SIG-M5 treated with dmso at 0.1 percent for 504 hours (cell line): ENCODE measurements around the gene CCL2.

Experiments used
- DNase-seq: peaks from one replicate; lab custom pipeline; 2025; ENCODE audit not compliant: unreplicated experiment; lab: John Stamatoyannopoulos, UW

Gene CCL2

DNA sequence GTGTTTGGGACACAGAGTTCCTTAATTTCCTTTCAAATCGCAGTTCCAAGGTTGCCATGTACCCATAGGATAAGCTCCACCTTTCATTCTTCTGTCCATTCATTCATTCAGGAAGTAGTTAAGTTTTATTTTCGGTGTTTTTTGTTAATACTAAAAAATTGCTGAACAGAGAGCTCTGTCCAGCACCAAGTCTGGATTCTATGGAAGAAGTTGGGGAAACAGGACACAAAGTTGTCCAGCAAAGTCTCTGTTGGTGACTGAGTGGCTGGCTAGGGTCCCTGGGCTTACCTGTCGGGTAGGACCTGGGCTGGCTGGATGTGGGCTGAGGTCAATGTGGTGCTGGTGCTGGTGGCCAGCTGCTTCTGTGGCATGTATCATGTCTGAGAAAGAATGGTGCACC, 17.6 kb upstream of the CCL2 start:
- no peak for DNase-seq

DNA sequence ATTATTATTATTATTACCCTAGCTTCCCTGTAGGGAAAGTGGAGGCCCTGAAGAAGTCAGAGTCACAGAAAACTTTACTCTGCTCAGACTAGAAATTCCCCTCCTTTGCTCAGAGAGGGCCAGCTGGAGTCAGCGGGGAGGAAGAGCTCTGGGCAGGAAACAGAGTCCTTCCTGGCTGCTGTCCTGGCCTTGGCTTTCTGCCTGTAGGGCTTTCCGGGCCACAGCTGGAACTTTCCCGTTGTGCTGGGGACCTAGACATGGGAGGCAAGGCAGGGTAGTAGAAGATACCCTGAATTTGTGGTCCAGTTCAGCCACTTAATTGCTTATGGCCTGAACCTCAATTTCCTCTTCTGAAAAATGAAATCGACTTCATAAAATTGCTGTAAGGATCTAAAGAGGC, 14.0 kb upstream of the CCL2 start:
- no peak for DNase-seq

DNA sequence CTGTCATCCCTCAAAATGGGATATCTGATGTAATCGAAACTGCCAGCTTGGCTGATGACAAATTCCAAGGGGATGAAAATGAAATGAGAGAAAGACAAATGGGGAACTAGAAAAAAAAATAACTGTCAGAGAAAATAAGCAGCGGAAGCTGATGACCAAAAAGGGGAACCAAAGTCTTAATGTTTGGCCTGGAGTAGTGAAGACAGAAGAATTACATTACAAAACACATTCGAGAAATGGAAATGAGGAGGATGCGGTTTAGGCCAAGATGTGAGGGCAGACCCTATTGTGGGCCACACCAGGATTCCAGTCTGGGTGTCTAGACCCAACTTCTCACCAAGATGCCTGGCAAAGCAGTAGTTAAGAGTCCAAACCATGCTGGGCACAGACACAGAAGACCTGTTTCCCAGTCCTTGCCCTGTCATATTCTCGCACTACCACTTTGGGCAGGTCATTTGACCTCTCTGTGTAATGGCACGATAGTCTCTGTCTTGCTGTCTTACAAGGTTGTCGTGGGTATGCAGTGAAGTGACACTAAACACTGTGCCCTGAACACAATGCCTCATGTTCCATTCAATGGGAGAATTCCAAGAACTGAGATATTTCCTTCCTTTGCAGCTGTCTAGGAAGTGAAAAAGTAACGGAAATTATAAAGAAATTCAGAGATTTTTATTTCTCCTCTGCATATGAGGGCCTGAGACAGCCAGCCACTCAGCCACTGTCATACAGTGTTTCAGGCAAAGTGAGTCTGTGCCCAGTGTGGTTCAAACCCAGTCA, 12.3 kb upstream of the CCL2 start:
- DNase-seq, result peak; percentile 93

DNA sequence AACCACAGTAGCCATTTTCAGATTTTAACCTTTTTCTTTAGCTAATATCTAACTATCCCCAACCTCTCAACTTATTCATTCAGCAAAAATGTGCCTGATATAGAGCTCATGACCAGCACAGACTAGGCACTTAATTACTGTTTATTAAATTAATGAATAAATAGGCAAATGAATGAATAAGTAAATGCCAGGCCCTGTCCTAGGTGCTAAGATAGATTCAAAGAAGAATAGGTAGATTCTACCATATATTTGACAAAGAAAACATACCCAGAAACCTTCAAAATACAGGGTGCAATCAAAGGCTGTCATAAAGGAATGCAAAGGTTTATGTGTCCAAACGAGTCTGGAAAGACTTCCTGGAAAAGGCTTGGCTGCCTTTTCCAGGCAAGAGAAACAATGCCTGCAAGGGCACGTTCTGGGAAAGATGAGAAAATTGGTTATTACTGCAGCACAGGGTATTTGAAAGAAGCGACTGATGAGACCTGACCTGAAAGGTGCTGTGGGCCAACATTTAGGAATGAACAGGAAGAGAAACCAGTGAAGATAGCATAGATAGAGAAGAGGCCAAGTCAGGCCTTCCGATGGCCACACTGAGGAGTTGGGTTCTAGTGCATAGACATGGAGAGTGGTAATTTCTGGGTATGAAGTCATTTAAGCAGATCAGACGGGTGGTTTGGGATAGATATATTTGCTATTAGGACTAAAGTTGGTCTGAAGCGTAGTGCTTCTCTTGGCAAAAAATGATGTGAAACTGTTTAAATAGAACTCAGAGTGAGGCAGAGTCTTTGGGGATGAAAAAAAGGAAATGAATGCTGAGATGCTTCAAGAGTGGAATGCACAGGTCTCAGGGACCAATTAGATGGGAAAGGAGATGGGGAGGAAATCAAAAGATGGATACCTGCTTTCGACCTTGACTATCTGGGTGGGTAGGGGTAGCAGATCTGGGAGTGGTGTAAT, 11.4 kb upstream of the CCL2 start:
- peak; percentile 31 for DNase-seq

DNA sequence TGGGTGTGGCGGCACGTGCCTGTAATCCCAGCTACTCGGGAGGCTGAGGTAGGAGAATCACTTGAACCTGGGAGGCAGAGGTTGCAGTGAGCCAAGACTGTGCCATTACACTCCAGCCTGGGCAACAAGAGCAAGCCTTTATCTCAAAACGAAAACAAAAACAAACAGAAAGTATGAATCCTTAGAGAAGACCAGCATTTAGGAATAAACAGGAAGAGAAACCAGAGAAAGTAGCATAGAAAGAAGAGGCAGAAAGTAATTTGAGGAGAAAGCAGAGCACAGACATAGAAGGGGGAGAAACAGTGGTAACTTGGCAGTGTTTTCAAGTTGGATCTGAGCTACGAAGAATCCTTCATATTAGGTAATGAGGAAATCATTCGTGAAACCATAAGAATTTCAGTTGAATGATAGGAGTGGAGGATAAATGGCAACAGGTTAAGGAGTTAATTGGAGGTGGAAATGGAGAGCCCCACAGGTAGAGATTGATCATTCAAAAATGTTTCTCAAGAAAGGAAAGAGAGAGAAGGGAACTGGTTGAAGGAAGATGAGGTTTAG, 9.7 kb upstream of the CCL2 start:
- DNase-seq, result no peak

DNA sequence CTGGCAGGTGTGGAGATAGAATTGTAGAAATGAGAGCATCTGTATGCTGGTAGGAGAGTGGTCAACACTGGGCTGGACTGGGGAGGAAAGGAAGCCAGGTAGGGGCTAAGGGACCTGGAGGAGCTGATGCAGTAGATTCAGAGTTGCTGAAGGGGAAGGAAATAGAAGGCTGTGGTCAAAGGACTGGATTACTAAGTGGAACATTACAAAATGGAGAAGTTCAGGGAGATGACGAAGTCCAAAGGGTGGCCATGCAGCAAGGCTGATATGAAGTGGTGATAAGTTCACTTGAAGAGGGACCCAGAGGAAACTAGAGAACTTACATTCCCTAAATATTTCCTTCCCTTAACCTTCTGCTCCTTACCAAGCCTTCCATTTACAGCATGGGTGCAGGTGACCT, 8.6 kb upstream of the CCL2 start:
- DNase-seq, result peak; percentile 82

DNA sequence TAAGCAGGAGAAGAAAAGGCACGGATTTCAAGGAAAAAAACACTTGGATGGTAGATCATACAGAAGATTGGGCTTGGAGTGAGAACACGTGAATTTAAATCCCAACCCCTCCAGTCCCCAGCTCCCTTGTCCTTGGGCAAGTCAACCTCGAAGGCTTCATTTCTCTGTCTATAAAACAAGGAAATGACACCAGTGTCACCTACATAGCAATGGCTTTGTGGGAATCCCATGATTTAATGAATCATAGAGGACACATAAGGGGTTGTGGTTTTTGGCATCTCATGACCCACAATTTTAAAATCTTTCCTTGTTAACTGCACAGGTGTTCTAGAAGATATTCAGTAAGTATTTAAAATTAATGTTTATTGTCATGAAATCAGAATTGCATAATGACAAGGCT, 8.2 kb upstream of the CCL2 start:
- DNase-seq, result no peak

DNA sequence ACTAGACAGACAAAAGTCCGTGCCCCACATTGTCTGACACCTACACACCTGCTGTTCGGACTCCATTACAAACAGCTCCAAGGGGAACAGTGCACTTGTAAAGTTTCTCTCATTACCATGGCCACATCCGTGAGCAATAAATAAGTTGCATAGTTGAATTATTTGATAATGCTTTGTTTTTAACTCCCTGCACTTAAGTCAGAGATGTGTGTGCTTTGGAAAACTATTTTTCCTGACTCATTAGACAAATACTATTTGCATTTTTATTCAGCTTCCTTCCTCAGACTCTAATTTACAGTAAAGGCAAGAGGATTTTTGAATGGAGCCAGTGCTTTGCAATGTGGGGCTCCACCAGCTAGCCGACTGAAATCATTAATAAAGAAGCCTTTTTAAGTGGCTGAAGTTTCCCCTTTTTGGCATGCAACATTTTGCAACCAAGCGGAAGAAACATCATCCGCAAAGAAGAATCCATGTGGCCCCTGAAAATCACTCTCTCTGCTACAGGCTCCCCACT, 6.5 kb upstream of the CCL2 start:
- DNase-seq, result peak; percentile 62

DNA sequence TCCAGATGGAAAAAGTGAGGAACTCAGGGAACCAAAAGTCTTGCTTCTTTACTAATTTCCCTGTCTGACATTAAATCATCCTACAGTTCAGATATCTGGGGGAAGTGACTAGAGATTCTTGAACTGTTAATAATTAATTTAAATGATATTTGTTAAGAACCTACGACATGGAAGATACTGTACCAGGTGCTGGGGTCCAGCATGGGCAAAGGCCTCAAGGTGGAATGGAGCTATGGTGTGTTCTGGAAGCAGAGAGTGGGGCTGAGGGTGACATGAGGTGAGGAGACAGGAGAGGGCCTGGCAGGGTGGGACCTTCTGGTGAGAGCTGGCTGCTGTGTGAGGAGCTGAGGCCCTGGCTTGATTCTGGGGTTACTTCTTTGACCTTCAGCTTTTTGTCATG, 6.0 kb upstream of the CCL2 start:
- no peak for DNase-seq

DNA sequence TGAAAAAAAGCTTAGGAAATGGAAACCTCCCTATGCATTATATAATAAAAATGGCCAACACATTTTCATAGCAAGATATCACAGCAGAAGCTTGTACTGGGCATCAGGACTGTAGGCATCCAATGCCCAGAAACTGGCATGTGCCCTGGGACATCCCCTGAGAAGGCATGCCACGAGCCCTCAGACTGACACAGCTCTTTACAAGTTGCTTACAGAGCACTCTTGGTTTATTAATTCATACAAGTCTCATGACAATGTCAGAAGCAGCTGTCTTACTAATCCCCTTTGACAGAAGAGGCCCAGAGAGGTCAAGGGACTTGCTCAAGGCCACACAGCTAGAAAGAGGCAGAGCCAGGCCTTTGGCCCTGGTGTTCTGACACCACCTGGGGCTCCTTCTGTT, 5.6 kb upstream of the CCL2 start:
- DNase-seq, result no peak

DNA sequence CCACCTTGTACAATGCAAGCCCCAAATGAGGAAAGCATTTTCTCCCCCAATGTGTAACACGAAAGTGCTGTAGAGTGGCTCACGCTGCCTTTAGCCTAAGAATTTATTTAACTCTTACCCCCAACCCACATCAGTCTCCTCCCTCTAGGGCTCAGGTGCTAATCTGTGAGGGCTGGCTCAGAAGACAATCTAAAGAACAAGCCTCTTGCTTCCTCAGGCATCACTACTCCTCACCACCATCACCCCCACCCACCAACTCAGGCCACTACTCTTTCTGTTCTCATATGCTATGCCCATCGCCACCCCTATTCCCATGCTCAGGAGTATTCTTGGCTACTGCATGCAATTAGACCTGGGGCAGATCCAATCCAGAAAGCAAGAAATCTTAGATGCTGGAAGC, 3.9 kb upstream of the CCL2 start:
- DNase-seq, result no peak

DNA sequence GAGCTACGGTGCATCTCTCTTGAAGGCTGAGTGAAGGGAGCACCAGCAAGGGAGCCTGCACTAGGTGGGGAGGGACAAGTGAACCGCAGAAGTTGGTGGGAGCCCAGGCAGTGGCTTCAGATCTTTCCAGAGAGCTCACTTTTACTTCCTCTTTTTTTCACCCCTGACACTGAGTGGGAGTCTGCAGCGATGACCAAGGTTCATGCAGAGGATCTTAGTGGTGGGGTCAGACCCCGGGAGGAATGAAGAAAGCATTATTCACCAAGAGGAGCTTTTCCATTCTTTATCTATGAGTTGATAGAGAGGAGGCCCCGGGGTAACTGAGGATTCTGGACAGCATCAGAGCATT, 3.0 kb upstream of the CCL2 start:
- DNase-seq, result peak; percentile 67

DNA sequence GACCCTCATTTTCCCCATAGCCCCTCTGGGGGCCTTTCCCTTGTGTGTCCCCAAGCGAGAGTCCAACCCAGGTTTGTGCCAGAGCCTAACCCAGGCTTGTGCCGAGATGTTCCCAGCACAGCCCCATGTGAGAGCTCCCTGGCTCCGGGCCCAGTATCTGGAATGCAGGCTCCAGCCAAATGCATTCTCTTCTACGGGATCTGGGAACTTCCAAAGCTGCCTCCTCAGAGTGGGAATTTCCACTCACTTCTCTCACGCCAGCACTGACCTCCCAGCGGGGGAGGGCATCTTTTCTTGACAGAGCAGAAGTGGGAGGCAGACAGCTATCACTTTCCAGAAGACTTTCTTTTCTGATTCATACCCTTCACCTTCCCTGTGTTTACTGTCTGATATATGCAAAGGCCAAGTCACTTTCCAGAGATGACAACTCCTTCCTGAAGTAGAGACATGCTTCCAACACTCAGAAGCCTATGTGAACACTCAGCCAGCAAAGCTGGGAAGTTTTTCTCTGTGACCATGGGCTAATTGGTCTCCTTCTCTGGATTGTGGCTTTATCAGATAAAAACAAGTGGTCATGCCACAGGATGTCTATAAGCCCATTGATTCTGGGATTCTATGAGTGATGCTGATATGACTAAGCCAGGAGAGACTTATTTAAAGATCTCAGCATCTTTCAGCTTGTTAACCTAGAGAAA, 2.5 kb upstream of the CCL2 start:
- no peak for DNase-seq

DNA sequence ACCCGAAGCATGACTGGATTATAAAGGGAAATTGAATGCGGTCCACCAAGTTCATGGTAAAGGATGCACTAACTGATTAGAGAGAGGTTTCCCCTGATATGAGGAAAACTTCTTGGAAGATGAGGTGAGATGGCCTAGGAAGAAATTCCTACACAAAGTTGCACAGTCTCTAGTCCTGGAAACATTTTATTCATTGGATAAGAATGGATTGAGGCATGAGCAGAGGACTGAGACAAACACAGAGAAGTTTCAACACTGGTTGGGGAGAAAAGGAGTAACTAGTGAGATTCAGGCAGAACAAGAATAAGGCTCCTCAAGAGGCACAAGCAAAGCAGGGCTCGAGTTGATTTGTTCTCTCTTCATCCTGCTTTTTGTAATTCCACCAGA, 2.0 kb upstream of the CCL2 start:
- DNase-seq, result no peak

DNA sequence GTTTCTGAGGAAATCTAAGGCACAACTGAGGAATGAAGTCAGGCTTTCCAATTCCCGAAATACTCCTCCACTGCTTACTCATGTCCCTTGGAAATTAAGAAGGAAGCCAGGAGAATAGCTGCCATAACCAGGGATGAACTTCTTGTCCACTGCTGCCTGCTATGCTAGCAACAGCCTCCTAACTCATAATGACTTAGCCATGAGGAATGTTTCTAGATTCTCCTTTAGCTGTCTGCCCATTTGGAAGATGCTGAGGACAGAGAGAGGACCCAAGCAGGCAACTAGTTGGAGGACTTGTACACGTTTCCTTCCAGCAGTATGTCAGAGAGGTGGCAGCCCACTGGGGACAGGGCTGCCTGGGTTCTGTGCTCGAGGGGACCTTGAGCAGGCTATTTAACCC, 939 bp upstream of the CCL2 start:
- no peak for DNase-seq

DNA sequence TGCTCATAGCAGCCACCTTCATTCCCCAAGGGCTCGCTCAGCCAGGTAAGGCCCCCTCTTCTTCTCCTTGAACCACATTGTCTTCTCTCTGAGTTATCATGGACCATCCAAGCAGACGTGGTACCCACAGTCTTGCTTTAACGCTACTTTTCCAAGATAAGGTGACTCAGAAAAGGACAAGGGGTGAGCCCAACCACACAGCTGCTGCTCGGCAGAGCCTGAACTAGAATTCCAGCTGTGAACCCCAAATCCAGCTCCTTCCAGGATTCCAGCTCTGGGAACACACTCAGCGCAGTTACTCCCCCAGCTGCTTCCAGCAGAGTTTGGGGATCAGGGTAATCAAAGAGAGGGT, 272 bp downstream of the CCL2 start:
- no peak for DNase-seq

DNA sequence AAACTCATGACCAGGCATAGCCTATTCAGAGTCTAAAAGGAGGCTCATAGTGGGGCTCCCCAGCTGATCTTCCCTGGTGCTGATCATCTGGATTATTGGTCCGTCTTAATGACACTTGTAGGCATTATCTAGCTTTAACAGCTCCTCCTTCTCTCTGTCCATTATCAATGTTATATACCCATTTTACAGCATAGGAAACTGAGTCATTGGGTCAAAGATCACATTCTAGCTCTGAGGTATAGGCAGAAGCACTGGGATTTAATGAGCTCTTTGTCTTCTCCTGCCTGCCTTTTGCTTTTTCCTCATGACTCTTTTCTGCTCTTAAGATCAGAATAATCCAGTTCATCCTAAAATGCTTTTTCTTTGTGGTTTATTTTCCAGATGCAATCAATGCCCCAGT, 756 bp downstream of the CCL2 start:
- DNase-seq, result no peak

DNA sequence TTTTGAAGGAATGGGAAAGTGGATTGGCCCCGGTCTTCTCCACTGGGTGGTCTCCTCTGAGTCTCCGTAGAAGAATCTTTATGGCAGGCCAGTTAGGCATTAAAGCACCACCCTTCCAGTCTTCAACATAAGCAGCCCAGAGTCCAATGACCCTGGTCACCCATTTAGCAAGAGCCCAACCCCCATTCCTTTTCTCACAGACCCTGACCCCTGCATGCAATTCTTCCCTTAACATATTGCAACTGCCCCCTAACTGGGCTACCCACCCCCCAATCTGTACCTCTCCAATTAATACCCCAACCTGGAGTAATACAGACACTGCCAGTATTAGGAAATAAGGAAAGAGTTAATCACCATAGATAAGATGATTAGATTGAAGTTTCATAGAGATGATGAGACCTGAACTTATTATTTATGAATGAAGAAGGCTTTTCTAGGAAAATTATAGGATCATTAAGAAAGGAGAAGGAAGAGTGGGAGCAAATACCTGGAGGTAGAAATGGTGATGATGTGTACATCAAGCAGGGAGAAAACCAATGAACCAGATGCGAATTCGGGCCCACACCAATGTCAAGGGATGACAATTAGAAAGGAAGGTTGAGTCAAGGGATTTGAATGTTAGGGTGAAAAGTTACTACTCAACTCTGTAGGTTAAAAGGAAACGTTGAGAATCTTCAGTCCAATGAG, 2.4 kb downstream of the CCL2 start:
- DNase-seq, result no peak

DNA sequence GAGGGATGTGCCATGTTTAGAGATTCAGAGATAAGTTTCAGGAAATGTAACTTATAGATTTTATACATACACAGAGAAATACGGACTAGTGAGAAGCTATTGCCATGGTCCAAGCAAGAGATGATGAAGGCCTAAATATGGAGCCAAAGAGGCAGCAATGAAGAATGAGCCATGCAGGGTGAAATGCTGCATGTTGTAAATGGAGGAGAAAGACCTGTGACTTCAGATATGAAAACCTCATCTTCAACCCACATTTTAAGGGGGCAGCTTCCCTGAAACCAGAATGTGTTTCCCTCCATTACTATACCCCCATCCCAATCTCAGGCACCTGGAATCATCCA, 2.9 kb downstream of the CCL2 start:
- DNase-seq, result no peak

DNA sequence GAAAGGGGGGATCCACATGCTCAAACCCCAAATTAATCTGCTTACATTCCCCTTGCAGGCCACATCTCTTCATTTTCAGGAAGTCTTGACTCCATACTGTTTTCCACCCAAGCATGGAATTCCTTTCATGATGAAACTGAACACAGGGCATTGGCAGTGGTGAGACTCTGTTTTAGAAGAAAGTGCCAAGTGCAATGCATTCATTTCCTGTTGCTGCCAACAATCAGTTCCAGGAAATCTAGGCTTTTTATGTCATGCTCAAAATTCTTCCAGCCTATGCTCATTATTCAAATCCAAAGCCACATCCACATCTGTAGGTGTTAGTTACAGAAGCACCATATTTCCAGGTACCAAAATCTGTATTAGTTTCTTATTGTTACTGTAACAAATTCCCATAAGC, 4.1 kb downstream of the CCL2 start:
- DNase-seq, result no peak

DNA sequence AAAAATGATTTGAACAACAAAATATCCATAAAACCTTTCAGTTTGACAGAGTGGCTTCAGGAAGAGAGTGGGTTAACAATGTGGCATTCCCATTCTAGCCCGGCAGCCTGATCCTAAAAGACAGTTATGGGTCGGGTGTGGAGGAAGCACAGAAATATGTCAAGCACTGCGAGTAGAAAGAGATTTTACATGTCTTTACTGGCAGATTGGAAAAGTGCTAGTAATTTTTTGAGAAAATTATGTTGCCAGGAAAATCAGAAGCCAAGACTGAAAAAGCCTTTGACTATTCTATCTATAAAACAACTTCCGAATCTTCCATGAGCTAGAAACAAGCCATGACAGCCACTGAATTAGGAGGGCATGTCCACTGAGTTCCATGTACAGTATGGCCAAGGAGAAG, 5.8 kb downstream of the CCL2 start:
- DNase-seq, result no peak
